H1 (cell line): ENCODE data around the gene NXPH3. TPM values are rescaled to one million over a fixed set of nuclear protein-coding genes. Genes with fewer than 3 reads are reported as not detected.

Experiments used
- KDM1A ChIP-seq: fragments of 200-600, 300-600 bp; sonication (generic); IDR thresholded peaks from 2 replicates; pipeline ENCODE4 v1.7.1; 2016; ENCODE audit warnings: mild to moderate bottlenecking, low read length, borderline replicate concordance
- POLR2A ChIP-seq, 2 experiments: IDR thresholded peaks; 1 replicate in 1 of 2; 2 replicates in 1 of 2; pipeline ENCODE4 v1.6.1; 2011; ENCODE audit warnings: low read depth in 2 of 2, low read length in 2 of 2, mild to moderate bottlenecking in 2 of 2; ENCODE audit errors: control extremely low read depth in 1 of 2
- polyA plus RNA-seq, 7 experiments: library from polyadenylated mRNA; depleted of rRNA in 3 of 7; stranded (reverse) in 5 of 7; unstranded in 2 of 7; fragments of >200 nt in 5 of 7; fragments of 200-250 nt in 2 of 7; gene quantifications; 1 replicate in 5 of 7; 2 replicates in 1 of 7; 4 replicates in 1 of 7; pipeline versions ENCODE4 v1.2.1 to v1.2.3, GENCODE V29; 2011 to 2013; ENCODE audit warnings: missing spikeins in 2 of 7, mixed read lengths in 2 of 7
- total RNA-seq: library from RNA; stranded (reverse); fragmentation: NEBNext Ultra II Directional; extraction: Animal tissue kit (Norgen Biotek cat#: 25700); gene quantifications from 2 replicates; pipeline ENCODE4 v1.2.1, GENCODE V29; 2021
- TF ChIP-seq, protein P1 (sequence below): fragments of 300-600 bp; sonication (generic); IDR thresholded peaks from 2 replicates; pipeline ENCODE4 v1.7.1; 2012; ENCODE audit warnings: low read length, moderate library complexity, mild to moderate bottlenecking, inconsistent platforms; ENCODE audit not compliant: insufficient replicate concordance

The NXPH3 gene
- total and polyA plus RNA-seq, 2 of the 8 experiments (the other 6 are each of a cell fraction or from before 2014, with no cell fraction given) = 2.5 to 3.7 TPM

DNA sequence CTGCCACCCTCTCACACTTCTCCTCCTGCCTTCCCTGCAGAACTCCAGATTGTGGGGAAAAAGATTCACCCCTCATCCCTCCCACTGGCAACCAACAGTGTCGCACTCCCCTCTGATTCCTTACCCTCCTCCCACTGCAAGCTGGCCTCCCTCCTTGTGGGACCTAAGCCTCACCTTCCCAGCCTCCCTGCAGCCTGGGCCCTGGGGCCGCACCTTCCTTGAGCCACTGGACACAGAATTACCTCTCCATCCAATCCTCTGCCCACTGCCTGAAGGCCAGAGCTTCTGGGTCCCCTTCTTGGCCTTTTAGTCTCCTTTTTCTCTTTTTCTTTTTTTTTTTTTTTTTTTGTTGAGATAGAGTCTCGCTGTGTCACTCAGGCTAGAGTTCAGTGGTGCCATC, 46.7 kb upstream of the NXPH3 start (continued):
- TF ChIP-seq, protein P1, sequence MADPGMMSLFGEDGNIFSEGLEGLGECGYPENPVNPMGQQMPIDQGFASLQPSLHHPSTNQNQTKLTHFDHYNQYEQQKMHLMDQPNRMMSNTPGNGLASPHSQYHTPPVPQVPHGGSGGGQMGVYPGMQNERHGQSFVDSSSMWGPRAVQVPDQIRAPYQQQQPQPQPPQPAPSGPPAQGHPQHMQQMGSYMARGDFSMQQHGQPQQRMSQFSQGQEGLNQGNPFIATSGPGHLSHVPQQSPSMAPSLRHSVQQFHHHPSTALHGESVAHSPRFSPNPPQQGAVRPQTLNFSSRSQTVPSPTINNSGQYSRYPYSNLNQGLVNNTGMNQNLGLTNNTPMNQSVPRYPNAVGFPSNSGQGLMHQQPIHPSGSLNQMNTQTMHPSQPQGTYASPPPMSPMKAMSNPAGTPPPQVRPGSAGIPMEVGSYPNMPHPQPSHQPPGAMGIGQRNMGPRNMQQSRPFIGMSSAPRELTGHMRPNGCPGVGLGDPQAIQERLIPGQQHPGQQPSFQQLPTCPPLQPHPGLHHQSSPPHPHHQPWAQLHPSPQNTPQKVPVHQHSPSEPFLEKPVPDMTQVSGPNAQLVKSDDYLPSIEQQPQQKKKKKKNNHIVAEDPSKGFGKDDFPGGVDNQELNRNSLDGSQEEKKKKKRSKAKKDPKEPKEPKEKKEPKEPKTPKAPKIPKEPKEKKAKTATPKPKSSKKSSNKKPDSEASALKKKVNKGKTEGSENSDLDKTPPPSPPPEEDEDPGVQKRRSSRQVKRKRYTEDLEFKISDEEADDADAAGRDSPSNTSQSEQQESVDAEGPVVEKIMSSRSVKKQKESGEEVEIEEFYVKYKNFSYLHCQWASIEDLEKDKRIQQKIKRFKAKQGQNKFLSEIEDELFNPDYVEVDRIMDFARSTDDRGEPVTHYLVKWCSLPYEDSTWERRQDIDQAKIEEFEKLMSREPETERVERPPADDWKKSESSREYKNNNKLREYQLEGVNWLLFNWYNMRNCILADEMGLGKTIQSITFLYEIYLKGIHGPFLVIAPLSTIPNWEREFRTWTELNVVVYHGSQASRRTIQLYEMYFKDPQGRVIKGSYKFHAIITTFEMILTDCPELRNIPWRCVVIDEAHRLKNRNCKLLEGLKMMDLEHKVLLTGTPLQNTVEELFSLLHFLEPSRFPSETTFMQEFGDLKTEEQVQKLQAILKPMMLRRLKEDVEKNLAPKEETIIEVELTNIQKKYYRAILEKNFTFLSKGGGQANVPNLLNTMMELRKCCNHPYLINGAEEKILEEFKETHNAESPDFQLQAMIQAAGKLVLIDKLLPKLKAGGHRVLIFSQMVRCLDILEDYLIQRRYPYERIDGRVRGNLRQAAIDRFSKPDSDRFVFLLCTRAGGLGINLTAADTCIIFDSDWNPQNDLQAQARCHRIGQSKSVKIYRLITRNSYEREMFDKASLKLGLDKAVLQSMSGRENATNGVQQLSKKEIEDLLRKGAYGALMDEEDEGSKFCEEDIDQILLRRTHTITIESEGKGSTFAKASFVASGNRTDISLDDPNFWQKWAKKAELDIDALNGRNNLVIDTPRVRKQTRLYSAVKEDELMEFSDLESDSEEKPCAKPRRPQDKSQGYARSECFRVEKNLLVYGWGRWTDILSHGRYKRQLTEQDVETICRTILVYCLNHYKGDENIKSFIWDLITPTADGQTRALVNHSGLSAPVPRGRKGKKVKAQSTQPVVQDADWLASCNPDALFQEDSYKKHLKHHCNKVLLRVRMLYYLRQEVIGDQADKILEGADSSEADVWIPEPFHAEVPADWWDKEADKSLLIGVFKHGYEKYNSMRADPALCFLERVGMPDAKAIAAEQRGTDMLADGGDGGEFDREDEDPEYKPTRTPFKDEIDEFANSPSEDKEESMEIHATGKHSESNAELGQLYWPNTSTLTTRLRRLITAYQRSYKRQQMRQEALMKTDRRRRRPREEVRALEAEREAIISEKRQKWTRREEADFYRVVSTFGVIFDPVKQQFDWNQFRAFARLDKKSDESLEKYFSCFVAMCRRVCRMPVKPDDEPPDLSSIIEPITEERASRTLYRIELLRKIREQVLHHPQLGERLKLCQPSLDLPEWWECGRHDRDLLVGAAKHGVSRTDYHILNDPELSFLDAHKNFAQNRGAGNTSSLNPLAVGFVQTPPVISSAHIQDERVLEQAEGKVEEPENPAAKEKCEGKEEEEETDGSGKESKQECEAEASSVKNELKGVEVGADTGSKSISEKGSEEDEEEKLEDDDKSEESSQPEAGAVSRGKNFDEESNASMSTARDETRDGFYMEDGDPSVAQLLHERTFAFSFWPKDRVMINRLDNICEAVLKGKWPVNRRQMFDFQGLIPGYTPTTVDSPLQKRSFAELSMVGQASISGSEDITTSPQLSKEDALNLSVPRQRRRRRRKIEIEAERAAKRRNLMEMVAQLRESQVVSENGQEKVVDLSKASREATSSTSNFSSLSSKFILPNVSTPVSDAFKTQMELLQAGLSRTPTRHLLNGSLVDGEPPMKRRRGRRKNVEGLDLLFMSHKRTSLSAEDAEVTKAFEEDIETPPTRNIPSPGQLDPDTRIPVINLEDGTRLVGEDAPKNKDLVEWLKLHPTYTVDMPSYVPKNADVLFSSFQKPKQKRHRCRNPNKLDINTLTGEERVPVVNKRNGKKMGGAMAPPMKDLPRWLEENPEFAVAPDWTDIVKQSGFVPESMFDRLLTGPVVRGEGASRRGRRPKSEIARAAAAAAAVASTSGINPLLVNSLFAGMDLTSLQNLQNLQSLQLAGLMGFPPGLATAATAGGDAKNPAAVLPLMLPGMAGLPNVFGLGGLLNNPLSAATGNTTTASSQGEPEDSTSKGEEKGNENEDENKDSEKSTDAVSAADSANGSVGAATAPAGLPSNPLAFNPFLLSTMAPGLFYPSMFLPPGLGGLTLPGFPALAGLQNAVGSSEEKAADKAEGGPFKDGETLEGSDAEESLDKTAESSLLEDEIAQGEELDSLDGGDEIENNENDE = no peak
- TF ChIP-seq KDM1A (no peak), POLR2A (IDR thresholded peaks at IDR 0.05; ENCODE audit: control extremely low read depth in 1 of 2, low read depth in 2 of 2, low read length in 2 of 2) (no peak)
- TF ChIP-seq, all 59 proteins: peak for 0
